Thyroid gland (tissue), 4 donors: Measurements from ENCODE around the gene MLH3.

Experiments used
- CTCF ChIP-seq, 6 experiments: fragments of 200-600 bp in 3 of 6; fragments of 450-650 bp in 3 of 6; sonication (generic) in 3 of 6; IDR thresholded peaks; one replicate each; pipeline ENCODE4 v1.5.1; 2016 to 2019; ENCODE audit warnings: antibody characterized with exemption in 6 of 6, mild to moderate bottlenecking in 2 of 6, inconsistent platforms in 1 of 6, moderate library complexity in 1 of 6
- POLR2A ChIP-seq, 2 donors: fragments of 450-650 bp; IDR thresholded peaks; one replicate each; pipeline ENCODE4 v1.6.1; 2017; ENCODE audit warnings: antibody characterized with exemption in 2 of 2, mild to moderate bottlenecking in 2 of 2, moderate library complexity in 1 of 2

GRCh38 chr14:74981462-74981782 lies 69.8 kb downstream of the MLH3 start:
- no peak for TF ChIP-seq CTCF (IDR thresholded peaks at IDR 0.05)
- no peak for TF ChIP-seq POLR2A (IDR thresholded peaks at IDR 0.05)
